ENCODE measurements around the gene AFAP1L1.

Gene AFAP1L1

GRCh38 chr5:149355688-149356087, 84.0 kb downstream of the AFAP1L1 start:
- no peak for ATAC-seq

GRCh38 chr5:149356391-149356790, 84.7 kb downstream of the AFAP1L1 start:
- peak in 1 of 2 donors; percentile 6 for ATAC-seq

- ATAC-seq, result peak; percentile 98 to 99
Observed at GRCh38 chr5:149357370-149358293, 86.0 kb downstream of the AFAP1L1 start, which contains the start of gene PCYOX1L. TSS of gene PCYOX1L (plus strand) at chr5:149358046. CDS start at chr5:149358069, 23 bp downstream.

- ATAC-seq, result peak in 1 of 2 donors; percentile 6
Observed at GRCh38 chr5:149358294-149358651, 86.6 kb downstream of the AFAP1L1 start.

GRCh38 chr5:149358868-149359495, 87.3 kb downstream of the AFAP1L1 start:
- ATAC-seq, result no peak

- ATAC-seq, result no peak
Observed at GRCh38 chr5:149360272-149360671, 88.6 kb downstream of the AFAP1L1 start.

GRCh38 chr5:149362541-149362940, 90.9 kb downstream of the AFAP1L1 start:
- no peak for ATAC-seq

- no peak for ATAC-seq
Observed at GRCh38 chr5:149363358-149363757, 91.7 kb downstream of the AFAP1L1 start.

- ATAC-seq, result no peak
Observed at GRCh38 chr5:149363936-149364335, 92.3 kb downstream of the AFAP1L1 start.

GRCh38 chr5:149364719-149365118, 93.1 kb downstream of the AFAP1L1 start:
- ATAC-seq, result no peak

- ATAC-seq, result peak in 1 of 2 donors; percentile 50
Observed at GRCh38 chr5:149365418-149365817, 93.8 kb downstream of the AFAP1L1 start.

- ATAC-seq, result no peak
Observed at GRCh38 chr5:149366169-149366729, 94.6 kb downstream of the AFAP1L1 start.

GRCh38 chr5:149367249-149367971, 95.8 kb downstream of the AFAP1L1 start:
- peak; percentile 39 to 68 for ATAC-seq

GRCh38 chr5:149367972-149368645, 96.5 kb downstream of the AFAP1L1 start:
- ATAC-seq, result no peak

- ATAC-seq, result no peak
Observed at GRCh38 chr5:149370878-149371277, 99.2 kb downstream of the AFAP1L1 start.

GRCh38 chr5:149371296-149371962, 99.8 kb downstream of the AFAP1L1 start:
- peak; percentile 83 to 93 for ATAC-seq

GRCh38 chr5:149372076-149372795, 100.6 kb downstream of the AFAP1L1 start:
- no peak for ATAC-seq

GRCh38 chr5:149372932-149373331, 101.3 kb downstream of the AFAP1L1 start:
- ATAC-seq, result no peak

- ATAC-seq, result no peak
Observed at GRCh38 chr5:149374303-149374702, 102.6 kb downstream of the AFAP1L1 start.

- ATAC-seq, result no peak
Observed at GRCh38 chr5:149374801-149375200, 103.1 kb downstream of the AFAP1L1 start.

- no peak for ATAC-seq
Observed at GRCh38 chr5:149375434-149375833, 103.8 kb downstream of the AFAP1L1 start.
